Left lung (tissue), 10 donors: ENCODE results near the gene FBXO42. TPM values are rescaled to one million over a fixed set of nuclear protein-coding genes. Genes with fewer than 3 reads are reported as not detected.
A peak's percentile ranks its signal among the peaks of the same experiment; 100 is the strongest.

Source experiments
- ATAC-seq: fragments of 200-7000 bp; cut with Tn5 transposase; one replicate; pipeline ENCODE4 v1.9.1; 2020; ENCODE audit warnings: moderate library complexity
- DNase-seq, 4 donors: peaks; one replicate each; pipeline ENCODE4 v3.0.0-alpha.2; 2013 to 2020
- H3K27ac ChIP-seq, 2 donors: fragments of 200-600 bp; sonication (generic) in 1 of 2; one replicate each; pipeline versions ENCODE4 v1.5.0 to v1.8.0; 2020 to 2021
- H3K27me3 ChIP-seq, 2 donors: fragments of 200-600 bp; sonication (generic) in 1 of 2; one replicate each; pipeline versions ENCODE4 v1.5.0 to v1.8.0; 2020 to 2021
- H3K36me3 ChIP-seq, 2 donors: fragments of 200-600 bp; sonication (generic) in 1 of 2; one replicate each; pipeline versions ENCODE4 v1.5.0 to v1.8.0; 2020 to 2021
- H3K4me1 ChIP-seq, 2 donors: fragments of 200-600 bp; one replicate each; pipeline ENCODE4 v1.8.0; 2021
- H3K4me3 ChIP-seq, 2 donors: fragments of 200-600 bp; sonication (generic) in 1 of 2; one replicate each; pipeline versions ENCODE4 v1.5.0 to v1.8.0; 2020 to 2021; ENCODE audit warnings: mild to moderate bottlenecking in 1 of 2
- H3K9me3 ChIP-seq, 2 donors: fragments of 200-600 bp; sonication (generic) in 1 of 2; one replicate each; pipeline versions ENCODE4 v1.5.0 to v1.8.0; 2020 to 2021
- intact Hi-C, 2 donors: fragments of 100-400 bp; cut with DNase I; formaldehyde crosslinking; loops; one replicate each; pipeline versions ENCODE4 v1.11.2 to v1.14.2; 2022
- polyA plus RNA-seq, 6 donors: library from polyadenylated mRNA; unstranded; fragments of 120-200 nt; gene quantifications; one replicate each; pipeline ENCODE4 v1.2.1, GENCODE V29; 2013; ENCODE audit not compliant: insufficient read length in 6 of 6
- total RNA-seq, 2 donors: library from RNA; stranded (reverse); fragmentation: NEBNext Ultra II Directional; extraction: Animal tissue kit (Norgen Biotek cat#: 25700); gene quantifications; one replicate each; pipeline ENCODE4 v1.2.1, GENCODE V29; 2021
- TF ChIP-seq, protein P1 (sequence below), 2 donors: fragments of 200-600 bp; sonication (generic) in 1 of 2; IDR thresholded peaks; one replicate each; pipeline versions ENCODE4 v1.5.0 to v1.8.0; 2021; ENCODE audit warnings: antibody characterized with exemption in 2 of 2
- donor health status: DM: no; HTN: yes; CAD: no.
- donor health status: DM: no; HTN: no; CAD: no.

FBXO42 gene
- total and polyA plus RNA-seq, 8 donors = 18.8 to 22.4 (median 21.1) TPM

DNA sequence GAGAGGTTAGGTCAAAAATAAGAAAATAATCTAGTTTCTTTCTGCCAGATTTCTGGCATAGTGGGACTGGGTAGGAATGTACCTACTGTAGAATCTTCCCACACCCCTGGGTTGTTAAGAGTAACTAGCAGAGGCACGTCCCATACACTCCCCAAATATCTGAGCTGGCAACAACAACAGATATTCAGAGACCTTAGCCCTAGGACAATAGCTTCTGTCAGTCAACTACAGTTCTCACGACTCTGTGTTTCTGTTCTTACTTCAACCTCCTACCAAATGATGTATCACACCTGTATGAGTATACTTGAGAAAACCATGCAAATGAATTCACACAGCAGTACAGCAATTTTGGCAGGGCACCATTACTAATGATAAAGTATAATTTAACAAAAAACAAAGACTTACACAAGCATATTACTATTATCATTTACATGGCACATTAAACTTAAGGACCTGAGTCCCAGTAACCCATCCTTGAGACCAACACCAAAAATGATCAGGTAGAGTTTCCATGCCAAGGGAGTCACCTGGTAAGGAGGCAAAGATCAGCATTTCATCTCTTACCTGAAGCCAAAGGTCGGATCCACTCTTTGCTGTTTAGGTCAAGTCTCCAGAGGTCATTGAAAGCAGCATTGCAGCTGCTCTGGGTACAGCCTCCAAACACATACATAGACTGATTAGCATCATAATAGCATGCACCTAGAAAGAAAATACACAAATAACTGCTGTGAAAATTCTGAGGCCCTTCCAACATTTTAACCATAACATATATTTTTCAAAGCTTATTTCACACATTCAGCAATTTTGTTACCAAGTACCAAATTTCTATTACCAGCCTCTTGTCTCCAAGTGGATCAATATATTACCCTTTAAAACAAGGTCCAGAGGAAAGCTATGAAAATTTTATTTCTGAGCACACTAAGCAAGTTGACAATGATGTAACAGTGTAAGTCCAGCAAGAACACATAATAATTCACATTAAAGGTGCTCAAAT lies 57.8 kb downstream of the FBXO42 start:
- Histone ChIP-seq H3K27me3 (no peaks in the 10 kb centered on the region), H3K9me3 (no peaks in the 10 kb centered on the region), H3K4me3 (no peak overlapping the region), H3K27ac (peak overlapping the region in 1 of 2 donors; percentile 67), H3K4me1 (peaks cover 0 to 23% of the 10 kb centered on the region in 2 donors), H3K36me3 (peaks cover 0 to 17% of the 10 kb centered on the region in 2 donors)
- TF ChIP-seq, protein P1, sequence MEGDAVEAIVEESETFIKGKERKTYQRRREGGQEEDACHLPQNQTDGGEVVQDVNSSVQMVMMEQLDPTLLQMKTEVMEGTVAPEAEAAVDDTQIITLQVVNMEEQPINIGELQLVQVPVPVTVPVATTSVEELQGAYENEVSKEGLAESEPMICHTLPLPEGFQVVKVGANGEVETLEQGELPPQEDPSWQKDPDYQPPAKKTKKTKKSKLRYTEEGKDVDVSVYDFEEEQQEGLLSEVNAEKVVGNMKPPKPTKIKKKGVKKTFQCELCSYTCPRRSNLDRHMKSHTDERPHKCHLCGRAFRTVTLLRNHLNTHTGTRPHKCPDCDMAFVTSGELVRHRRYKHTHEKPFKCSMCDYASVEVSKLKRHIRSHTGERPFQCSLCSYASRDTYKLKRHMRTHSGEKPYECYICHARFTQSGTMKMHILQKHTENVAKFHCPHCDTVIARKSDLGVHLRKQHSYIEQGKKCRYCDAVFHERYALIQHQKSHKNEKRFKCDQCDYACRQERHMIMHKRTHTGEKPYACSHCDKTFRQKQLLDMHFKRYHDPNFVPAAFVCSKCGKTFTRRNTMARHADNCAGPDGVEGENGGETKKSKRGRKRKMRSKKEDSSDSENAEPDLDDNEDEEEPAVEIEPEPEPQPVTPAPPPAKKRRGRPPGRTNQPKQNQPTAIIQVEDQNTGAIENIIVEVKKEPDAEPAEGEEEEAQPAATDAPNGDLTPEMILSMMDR (IDR thresholded peaks at IDR 0.05) = no peak
- intact Hi-C loops = no loop called here
- no peak for DNase-seq
- no peak for ATAC-seq

DNA sequence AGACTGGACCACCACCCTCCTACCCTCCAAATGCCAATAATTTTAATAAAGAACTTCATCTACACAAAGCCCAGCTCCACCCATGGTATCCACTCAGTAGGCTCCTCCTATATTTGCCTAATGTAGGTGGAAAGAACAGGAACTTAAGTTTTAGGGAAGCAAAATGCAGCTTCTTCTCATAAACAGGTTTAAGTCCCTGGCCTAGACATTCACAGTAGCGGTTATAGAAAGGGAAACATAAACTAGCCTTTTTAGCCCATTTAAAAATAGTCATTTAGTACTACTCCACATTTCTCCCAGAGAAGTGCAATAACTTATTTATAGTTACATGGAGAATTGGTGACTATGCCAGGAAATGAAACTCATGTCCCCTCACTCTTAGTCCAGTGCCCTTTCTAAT lies 58.7 kb downstream of the FBXO42 start:
- Histone ChIP-seq H3K27me3 (no peaks in the 10 kb centered on the region), H3K36me3 (peaks cover 0 to 17% of the 10 kb centered on the region in 2 donors), H3K27ac (peak overlapping the region in 1 of 2 donors; percentile 67), H3K4me3 (no peak overlapping the region), H3K9me3 (no peaks in the 10 kb centered on the region), H3K4me1 (peaks cover 0 to 16% of the 10 kb centered on the region in 2 donors)
- DNase-seq (no peak), ATAC-seq (peak; percentile 49)
- intact Hi-C loops = no loop called here
- TF ChIP-seq, protein P1 (IDR thresholded peaks at IDR 0.05) = no peak

DNA sequence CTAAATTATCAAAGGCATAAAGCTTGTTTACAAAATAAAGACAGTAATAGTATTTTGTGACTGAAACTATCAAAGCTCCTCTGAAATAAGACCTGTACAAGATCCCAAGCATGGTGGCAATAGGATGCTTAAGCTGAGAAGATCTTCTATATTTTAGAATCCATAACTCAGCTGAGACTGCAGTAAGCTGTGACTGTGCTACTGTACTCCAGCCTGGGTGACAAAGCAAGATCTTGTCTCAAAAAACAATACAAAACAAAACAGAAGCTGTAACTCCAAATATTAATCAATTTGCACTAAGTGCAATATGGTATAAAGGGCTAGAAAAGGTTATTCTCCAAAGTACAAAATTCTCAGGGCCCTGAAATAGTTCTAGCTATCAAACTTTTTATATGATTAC lies 59.5 kb downstream of the FBXO42 start:
- no peak for DNase-seq
- no peaks in the 10 kb centered on the region for H3K9me3 ChIP-seq
- peaks cover 0 to 12% of the 10 kb centered on the region in 2 donors for H3K4me1 ChIP-seq
- ATAC-seq = no peak
- intact Hi-C loops = no loop called here
- no peak overlapping the region for H3K27ac ChIP-seq
- no peaks in the 10 kb centered on the region for H3K27me3 ChIP-seq
- TF ChIP-seq, protein P1 (IDR thresholded peaks at IDR 0.05) = no peak
- H3K36me3 ChIP-seq = peaks cover 0 to 17% of the 10 kb centered on the region in 2 donors
- H3K4me3 ChIP-seq = no peak overlapping the region

DNA sequence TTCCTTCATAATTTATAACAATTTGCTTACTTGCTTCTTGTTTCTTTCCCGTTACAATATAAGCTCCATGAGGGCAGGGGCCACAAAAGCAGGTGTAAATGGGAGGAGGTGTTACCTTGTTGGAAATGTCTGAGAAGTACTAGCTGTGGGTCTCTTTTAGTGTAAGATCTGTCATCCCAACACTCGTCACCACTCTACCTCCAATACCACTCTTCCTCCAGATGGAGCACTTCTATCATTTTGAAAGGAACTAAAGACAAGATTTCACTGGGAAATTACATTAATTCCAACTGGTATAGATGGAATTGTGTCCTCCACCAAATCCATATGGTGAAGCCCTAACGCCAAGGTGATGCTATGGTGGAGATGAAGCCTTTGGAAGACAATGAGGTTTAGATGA lies 62.3 kb downstream of the FBXO42 start:
- peaks cover 0 to 12% of the 10 kb centered on the region in 2 donors for H3K4me1 ChIP-seq
- TF ChIP-seq, protein P1 (IDR thresholded peaks at IDR 0.05) = no peak
- H3K36me3 ChIP-seq = peaks cover 0 to 21% of the 10 kb centered on the region in 2 donors
- no peak overlapping the region for H3K27ac ChIP-seq
- no peak for ATAC-seq
- intact Hi-C loops = no loop called here
- DNase-seq = no peak
- no peaks in the 10 kb centered on the region for H3K9me3 ChIP-seq
- no peaks in the 10 kb centered on the region for H3K27me3 ChIP-seq
- no peak overlapping the region for H3K4me3 ChIP-seq

DNA sequence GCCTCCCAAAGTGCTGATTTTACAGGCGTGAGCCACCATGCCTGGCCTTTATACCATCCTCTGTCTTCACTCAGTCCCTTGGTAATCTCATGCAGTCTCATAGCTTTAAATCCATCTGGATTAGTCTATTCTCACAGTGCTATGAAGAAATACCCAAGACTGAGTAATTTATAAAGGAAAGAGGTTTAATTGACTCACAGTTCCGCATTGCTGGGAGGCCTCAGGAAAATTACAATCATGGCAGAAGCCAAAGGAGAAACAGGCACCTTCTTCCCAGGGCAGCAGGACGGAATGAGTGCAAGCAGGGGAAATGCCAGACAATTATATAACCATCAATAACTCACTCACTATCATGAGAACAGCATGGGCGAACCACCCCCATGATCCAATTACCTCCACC lies 66.2 kb downstream of the FBXO42 start:
- ATAC-seq = no peak

More for the DNA sequence above, 66.2 kb downstream of the FBXO42 start:
- Histone ChIP-seq H3K9me3 (no peaks in the 10 kb centered on the region), H3K36me3 (peaks cover 0 to 15% of the 10 kb centered on the region in 2 donors), H3K4me3 (no peak overlapping the region), H3K27me3 (no peaks in the 10 kb centered on the region), H3K27ac (no peak overlapping the region), H3K4me1 (no peaks in the 10 kb centered on the region)
- TF ChIP-seq, protein P1 (IDR thresholded peaks at IDR 0.05) = no peak
- DNase-seq = no peak
- intact Hi-C loops = no loop called here
